ENCODE data around the gene DAND5.

DNA sequence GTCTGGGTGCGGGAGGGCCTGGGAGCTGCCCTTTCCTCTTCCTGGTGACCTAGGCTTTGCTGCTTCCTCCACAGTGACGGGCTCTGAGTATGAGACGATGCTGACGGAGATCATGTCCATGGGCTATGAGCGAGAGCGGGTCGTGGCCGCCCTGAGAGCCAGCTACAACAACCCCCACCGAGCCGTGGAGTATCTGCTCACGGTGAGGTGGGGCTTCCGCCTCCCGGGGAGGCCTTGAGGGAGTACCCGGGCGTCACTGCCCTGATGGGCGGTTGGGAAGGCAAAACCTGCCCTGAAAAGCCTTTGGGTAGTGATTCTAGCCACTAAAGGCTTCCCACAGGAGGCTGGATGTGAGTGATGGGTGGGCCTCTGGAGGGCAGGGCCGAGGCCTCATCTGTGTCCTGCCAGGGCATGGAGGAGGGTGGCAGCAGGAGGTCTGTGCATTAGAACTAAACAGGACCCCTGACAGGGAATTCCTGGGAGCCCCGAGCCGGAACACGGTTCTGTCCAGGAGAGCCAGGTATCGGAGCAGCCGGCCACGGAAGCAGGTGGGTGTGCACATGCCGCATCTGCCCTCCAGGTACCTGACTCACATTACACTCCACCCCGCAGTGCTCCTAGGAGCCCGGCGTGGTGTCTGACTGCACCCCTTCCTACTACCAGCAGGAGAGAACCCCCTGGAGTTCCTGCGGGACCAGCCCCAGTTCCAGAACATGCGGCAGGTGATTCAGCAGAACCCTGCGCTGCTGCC lies 20.6 kb upstream of the DAND5 start:
- no peak for TF ChIP-seq RFX5 (IDR thresholded peaks at IDR 0.05; ENCODE audit: low read length)
- no peak for TF ChIP-seq EP300 (IDR thresholded peaks at IDR 0.05; ENCODE audit: borderline replicate concordance in 1 of 2, low read depth in 1 of 2, low read length in 1 of 2)
- TF ChIP-seq, protein P1, sequence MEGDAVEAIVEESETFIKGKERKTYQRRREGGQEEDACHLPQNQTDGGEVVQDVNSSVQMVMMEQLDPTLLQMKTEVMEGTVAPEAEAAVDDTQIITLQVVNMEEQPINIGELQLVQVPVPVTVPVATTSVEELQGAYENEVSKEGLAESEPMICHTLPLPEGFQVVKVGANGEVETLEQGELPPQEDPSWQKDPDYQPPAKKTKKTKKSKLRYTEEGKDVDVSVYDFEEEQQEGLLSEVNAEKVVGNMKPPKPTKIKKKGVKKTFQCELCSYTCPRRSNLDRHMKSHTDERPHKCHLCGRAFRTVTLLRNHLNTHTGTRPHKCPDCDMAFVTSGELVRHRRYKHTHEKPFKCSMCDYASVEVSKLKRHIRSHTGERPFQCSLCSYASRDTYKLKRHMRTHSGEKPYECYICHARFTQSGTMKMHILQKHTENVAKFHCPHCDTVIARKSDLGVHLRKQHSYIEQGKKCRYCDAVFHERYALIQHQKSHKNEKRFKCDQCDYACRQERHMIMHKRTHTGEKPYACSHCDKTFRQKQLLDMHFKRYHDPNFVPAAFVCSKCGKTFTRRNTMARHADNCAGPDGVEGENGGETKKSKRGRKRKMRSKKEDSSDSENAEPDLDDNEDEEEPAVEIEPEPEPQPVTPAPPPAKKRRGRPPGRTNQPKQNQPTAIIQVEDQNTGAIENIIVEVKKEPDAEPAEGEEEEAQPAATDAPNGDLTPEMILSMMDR (IDR thresholded peaks at IDR 0.05), result no peak
- TF ChIP-seq, protein P2, sequence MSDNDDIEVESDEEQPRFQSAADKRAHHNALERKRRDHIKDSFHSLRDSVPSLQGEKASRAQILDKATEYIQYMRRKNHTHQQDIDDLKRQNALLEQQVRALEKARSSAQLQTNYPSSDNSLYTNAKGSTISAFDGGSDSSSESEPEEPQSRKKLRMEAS (IDR thresholded peaks at IDR 0.05; ENCODE audit: low read depth), result no peak
- TF ChIP-seq, protein P3, sequence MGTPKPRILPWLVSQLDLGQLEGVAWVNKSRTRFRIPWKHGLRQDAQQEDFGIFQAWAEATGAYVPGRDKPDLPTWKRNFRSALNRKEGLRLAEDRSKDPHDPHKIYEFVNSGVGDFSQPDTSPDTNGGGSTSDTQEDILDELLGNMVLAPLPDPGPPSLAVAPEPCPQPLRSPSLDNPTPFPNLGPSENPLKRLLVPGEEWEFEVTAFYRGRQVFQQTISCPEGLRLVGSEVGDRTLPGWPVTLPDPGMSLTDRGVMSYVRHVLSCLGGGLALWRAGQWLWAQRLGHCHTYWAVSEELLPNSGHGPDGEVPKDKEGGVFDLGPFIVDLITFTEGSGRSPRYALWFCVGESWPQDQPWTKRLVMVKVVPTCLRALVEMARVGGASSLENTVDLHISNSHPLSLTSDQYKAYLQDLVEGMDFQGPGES (IDR thresholded peaks at IDR 0.05; ENCODE audit: low read depth, low read length), result no peak
- TF ChIP-seq, protein P4, sequence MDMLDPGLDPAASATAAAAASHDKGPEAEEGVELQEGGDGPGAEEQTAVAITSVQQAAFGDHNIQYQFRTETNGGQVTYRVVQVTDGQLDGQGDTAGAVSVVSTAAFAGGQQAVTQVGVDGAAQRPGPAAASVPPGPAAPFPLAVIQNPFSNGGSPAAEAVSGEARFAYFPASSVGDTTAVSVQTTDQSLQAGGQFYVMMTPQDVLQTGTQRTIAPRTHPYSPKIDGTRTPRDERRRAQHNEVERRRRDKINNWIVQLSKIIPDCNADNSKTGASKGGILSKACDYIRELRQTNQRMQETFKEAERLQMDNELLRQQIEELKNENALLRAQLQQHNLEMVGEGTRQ (IDR thresholded peaks at IDR 0.05; ENCODE audit: borderline replicate concordance, low read depth, low read length), result no peak
- TF ChIP-seq, protein P5, sequence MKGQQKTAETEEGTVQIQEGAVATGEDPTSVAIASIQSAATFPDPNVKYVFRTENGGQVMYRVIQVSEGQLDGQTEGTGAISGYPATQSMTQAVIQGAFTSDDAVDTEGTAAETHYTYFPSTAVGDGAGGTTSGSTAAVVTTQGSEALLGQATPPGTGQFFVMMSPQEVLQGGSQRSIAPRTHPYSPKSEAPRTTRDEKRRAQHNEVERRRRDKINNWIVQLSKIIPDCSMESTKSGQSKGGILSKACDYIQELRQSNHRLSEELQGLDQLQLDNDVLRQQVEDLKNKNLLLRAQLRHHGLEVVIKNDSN (IDR thresholded peaks at IDR 0.05; ENCODE audit: borderline replicate concordance, low read depth), result no peak
- TF ChIP-seq SIN3A (IDR thresholded peaks at IDR 0.05; ENCODE audit: borderline replicate concordance, low read depth, low read length), result no peak
- no peak for TF ChIP-seq RAD21 (IDR thresholded peaks at IDR 0.05; ENCODE audit: low read length)
- no peak for TF ChIP-seq POLR2AphosphoS5 (IDR thresholded peaks at IDR 0.05; ENCODE audit: low read depth, low read length)
- no peak for TF ChIP-seq FOXJ3 (CRISPR knock-in tag; IDR thresholded peaks at IDR 0.05)
- TF ChIP-seq SMC3 (IDR thresholded peaks at IDR 0.05; ENCODE audit: low read depth, low read length), result no peak
- TF ChIP-seq FOSL2 (IDR thresholded peaks at IDR 0.05; ENCODE audit: borderline replicate concordance, low read depth), result no peak
- no peak for TF ChIP-seq EZH2phosphoT487 (IDR thresholded peaks at IDR 0.05; ENCODE audit: borderline replicate concordance, low read depth)

All from SK-N-SH (cell line).